T-helper 2 cell (primary cell): ENCODE results near the gene IQCC.

Experiments
- DNase-seq, 5 experiments: peaks; one replicate each; pipeline versions ENCODE4 v3.0.0 to v3.0.0-alpha.2; 2012 to 2022

IQCC gene

DNA sequence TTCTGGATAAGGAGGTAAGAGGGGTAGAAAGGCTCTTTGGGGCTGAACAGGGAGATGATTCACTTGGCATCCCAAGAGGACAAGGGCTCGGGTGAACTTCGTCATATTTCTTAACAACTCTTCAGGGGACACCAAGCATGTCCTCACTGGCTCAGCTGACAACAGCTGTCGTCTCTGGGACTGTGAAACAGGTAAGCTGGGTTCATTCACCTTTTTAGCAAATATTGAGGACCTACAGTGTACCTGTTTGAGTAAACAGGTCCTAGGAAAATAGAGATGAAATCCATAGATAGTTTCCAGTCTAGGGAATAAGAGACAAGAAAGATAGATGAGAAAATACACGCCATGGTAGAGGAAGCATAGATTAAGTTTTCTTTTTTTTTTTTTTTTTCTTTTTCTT, 18.8 kb downstream of the IQCC start:
- DNase-seq: no peak

DNA sequence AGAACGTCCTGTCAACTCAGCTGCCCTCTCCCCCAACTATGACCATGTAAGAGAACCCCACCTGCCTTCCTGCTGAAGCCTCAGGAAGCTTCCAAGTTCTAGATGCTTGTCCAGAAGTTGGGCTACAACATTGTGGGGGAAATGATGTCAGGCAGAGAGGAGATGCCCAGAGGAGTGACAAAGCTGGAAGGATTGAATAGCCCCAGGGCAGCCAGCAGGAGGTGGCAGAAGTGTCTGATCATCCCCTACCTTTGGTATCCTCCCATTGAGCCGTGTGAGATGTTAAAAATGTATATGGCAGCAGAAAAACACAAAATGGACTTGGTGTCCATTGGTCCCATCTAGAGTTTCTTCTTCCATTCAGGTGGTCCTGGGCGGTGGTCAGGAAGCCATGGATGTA, 23.3 kb downstream of the IQCC start:
- DNase-seq: no peak

DNA sequence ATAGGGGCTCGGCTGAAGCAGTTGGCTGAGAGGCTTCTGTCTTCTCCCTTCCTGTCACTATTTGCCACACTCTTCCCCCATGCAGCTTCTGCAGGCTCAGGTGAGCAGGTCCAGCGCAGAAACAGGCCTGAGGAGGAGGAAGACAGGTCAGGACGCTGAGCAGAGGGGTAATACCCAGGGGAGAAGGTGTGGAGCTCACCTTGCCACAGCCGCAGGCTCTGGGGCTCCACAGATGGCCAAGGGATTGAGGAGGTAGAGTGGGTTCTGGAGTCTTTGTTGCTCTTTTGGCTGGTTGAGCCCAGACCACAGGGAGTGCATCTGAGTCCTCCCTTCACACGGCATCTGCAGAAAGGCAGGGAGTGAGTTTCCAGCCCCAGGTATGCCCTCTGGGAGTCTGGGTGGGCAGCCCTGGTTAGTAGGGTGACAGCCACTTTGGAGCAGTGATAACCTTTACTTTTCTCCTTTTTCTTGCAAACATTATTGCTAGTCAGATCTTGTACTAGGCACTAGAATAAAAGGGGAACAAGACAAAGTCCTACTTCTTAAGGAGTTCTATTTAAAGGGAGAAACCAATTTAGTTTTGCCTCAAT, 26.5 kb downstream of the IQCC start:
- DNase-seq: no peak

DNA sequence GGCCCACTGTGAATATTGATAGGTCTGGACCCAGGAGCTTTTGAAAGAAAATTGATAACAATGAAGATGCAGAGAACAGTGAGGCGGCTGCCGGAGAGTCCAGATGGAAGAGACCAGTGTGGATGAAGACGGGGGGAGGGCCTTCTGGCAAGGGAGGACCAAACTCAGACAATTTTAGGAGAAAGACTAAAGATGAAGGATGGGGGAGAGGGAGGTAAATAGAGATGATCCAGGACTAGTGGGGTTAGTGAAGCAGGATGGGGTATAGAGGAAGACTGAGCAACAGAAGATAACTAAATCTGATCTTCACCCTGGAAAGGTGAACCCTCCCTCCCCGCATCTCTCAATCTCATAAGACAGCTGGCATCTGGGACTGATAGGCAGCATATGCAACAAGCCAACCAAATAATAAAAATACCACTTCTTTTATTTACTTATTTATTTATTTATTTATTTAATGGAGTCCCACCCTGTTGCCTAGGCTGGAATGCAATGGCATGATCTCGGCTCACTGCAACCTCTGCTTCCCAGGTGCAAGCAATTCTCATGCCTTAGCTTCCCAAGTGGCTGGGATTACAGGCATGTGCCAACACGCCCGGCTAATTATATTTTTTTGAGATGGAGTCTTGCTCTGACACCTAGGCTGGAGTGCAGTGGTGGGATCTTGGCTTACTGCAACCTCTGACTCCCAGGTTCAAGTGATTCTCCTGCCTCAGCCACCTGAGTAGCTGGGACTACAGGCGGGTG, 27.3 kb downstream of the IQCC start:
- DNase-seq: no peak

DNA sequence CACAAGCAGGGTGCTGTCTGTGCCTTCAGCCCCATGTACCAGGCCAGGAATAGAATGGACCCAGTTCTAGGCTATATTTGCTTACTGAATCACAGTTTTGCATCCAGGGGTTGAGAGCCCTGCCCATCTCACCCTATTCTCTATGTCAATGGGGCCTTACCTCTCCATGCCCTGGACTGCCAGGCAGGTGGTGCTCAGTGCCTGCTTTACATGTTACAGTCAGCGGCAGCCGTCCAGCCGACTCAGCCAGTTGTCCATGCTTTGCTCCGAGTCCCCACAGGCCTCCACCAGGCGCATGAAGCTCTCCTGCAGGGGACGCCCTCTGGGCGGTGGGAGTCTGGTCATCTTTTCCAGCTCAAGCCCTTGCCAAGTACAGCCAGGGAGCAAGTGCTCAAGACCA, 29.3 kb downstream of the IQCC start:
- no peak for DNase-seq

- no peak for DNase-seq
Measured at GRCh38 chr1:32239337-32239736, 33.9 kb downstream of the IQCC start.

- no peak for DNase-seq
Measured at GRCh38 chr1:32239790-32240139, 34.3 kb downstream of the IQCC start.

DNA sequence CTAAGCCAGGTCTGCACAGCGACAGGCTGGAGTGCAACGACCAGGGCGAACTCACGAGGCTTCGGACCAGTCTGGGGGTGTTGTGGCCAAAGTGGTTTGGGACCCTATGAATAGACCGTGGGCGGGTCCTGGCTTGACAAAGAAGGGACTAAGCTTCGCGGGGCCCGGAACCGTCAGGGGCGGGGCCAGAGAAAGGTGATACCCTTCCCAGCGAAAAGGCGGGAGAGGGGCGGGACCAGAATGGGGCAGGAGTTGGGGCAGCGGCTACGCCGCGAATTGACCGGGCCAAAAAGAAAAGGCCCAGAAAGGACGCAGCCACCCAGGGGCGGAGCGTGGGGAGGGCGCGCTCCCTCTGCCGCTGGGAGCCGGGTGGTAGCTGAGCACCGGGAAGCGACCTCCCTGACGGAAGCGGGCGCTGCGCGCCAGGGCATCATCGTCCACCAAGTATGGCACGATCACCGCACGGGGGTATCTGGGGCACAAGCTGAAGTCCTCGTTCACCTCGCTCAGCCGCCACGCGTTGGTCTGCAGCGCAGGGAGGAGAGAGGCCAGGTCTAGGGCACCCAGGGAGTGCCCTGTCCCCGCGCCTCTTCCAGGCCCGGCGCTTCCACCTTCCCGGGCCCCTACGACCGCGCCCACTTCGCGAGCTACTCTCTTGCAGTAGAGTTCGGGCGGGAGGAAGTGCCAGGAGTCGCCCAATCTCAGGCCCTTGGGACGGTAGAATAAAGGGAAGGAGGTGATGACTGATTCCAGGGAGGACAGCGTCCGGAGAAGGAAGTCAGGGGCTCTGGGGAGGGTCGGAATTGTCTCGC, 34.9 kb downstream of the IQCC start:
- DNase-seq: peak; percentile 23 to 63 (median 55)

- peak in 2 of 5 experiments; percentile 21 to 50 for DNase-seq
Measured at GRCh38 chr1:32241001-32241763, 35.7 kb downstream of the IQCC start.

GRCh38 chr1:32242341-32242851, 36.9 kb downstream of the IQCC start:
- no peak for DNase-seq

DNA sequence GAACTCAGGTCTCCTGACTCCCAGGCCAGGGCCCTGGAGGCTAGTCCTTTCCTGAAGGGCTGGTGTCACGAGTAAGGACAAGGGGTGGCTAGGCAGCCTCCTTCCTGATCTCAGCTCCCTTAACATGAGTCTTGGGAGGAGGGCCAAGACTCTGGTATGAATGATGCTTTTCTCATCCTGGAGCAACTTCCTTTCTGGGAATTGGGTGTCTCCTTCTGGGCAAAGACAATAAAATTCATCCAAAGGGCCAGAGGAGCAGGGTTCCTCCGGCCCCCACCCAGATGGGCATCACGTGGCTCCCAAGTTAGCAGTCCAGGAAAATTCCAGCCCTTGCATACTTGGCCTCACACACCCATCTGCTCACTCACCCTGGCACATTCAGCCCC, 41.4 kb downstream of the IQCC start, which contains the start of gene FAM167B:
FAM167B (plus strand) TSS at position 335 of the 386 bp plus-strand sequence. CDS start 200 bp downstream, outside the sequence.
- no peak for DNase-seq

DNA sequence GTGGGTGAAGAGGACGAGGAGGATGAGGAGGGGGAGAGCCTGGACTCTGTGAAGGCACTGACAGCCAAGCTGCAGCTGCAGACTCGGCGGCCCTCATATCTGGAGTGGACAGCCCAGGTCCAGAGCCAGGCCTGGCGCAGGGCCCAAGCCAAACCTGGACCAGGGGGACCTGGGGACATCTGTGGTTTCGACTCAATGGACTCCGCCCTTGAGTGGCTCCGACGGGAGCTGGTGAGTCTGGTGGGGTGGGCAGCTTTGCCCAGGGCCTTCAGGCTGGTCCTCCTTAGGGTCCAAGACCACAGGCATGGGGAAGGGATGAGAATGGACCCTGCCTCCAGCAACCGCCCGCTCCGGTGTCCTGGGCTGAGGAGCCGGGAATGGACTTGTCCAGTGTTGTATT, 42.0 kb downstream of the IQCC start:
- DNase-seq: no peak

- DNase-seq: peak; percentile 53 to 81 (median 69)
Measured at GRCh38 chr1:32247983-32248889, 42.8 kb downstream of the IQCC start.

DNA sequence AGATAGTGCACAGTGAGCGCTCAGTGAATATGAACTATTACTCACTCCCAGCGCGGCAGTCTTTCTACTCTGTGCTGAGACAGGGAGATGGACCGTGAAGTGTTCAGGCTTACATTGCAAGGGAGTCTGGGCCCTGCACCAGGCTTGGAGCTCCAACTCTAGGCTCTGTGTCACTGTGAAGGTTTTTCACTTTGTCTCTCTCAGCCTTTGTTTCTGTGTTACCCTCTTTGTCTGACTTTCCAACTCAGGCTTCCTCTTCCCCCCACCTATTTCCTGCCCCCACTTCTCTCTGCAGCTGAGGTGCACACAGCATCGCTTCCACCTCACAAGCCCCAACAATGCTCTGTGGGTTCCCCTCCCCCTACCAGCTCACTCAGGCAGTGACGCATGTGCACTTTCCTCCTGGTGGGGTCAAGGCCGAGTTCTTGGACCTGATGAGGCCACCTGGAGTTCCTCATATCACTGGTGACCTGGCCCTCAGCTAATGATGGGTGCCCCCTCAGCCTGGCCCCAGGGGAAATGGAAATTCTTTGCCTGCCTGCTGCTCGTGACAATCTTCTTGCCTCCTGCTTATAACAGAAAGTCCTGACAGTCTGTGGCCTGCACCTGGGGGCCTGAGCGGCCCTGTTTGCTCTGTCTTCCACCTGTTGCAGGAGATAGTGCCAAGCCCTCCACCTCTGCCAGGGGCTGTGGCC, 44.5 kb downstream of the IQCC start:
- peak; percentile 38 to 97 (median 75) for DNase-seq

- DNase-seq: peak in 4 of 5 experiments; percentile 50 to 90 (median 56)
Measured at GRCh38 chr1:32250893-32251716, 45.6 kb downstream of the IQCC start, which contains the start of gene LCK. LCK (plus strand) TSS chr1:32251265; CDS start chr1:32274330, 23,065 bp downstream.

GRCh38 chr1:32255072-32256071, 49.9 kb downstream of the IQCC start:
- peak in 2 of 5 experiments; percentile 27 to 86 for DNase-seq

- DNase-seq: peak in 2 of 5 experiments; percentile 13 to 81
Measured at GRCh38 chr1:32256473-32257226, 51.2 kb downstream of the IQCC start.

DNA sequence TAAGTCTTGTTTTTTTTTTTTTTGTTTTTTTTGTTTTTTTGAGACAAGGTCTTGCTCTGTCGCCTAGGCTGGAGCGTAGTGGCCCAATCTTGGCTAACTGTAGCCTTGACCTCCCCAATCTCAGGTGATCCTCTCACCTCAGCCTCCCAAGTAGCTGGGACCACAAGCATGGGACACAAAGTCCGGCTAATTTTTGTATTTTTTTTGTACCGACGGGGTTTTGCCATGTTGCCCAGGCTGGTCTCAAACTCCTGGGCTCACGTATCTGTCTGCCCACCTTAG, 51.7 kb downstream of the IQCC start:
- no peak for DNase-seq
